Skeletal muscle satellite cell (primary cell): ENCODE results near the gene ADAMTS19. TPM values are rescaled to one million over a fixed set of nuclear protein-coding genes. Genes with fewer than 3 reads are reported as not detected.
"Not testable (repeated sequence)": the region's sequence is repeated elsewhere in the genome, so short reads cannot be mapped to it uniquely, and the experiment has no call there.

Source experiments
- H3K27me3 ChIP-seq: 2 replicates; pipeline ENCODE4 v1.7.0; 2013; ENCODE audit warnings: low read length; ENCODE audit not compliant: control insufficient read depth, insufficient read depth
- H3K36me3 ChIP-seq: 2 replicates; pipeline ENCODE4 v1.7.0; 2013; ENCODE audit warnings: mild to moderate bottlenecking, control low read depth, low read length; ENCODE audit not compliant: insufficient read depth
- H3K4me1 ChIP-seq: 2 replicates; pipeline ENCODE4 v1.7.0; 2013; ENCODE audit warnings: low read length; ENCODE audit not compliant: control insufficient read depth, insufficient read depth
- H3K4me2 ChIP-seq: 2 replicates; pipeline ENCODE4 v1.7.0; 2013; ENCODE audit warnings: mild to moderate bottlenecking, low read length
- H3K4me3 ChIP-seq: 2 replicates; pipeline ENCODE4 v1.7.0; 2013; ENCODE audit warnings: low read length
- H3K9ac ChIP-seq: 2 replicates; pipeline ENCODE4 v1.7.0; 2013; ENCODE audit warnings: mild to moderate bottlenecking, low read depth, low read length, moderate library complexity
- H3K9me3 ChIP-seq: replicated peaks from 2 replicates; pipeline ENCODE4 v1.7.0; 2013; ENCODE audit warnings: mild to moderate bottlenecking, control low read depth, low read length
- total RNA-seq: library from RNA; depleted of rRNA; stranded (reverse); fragments of >200 nt; gene quantifications from 2 replicates; pipeline ENCODE4 v1.2.3, GENCODE V29; 2012; rRNA removed

ADAMTS19 gene, protein sequence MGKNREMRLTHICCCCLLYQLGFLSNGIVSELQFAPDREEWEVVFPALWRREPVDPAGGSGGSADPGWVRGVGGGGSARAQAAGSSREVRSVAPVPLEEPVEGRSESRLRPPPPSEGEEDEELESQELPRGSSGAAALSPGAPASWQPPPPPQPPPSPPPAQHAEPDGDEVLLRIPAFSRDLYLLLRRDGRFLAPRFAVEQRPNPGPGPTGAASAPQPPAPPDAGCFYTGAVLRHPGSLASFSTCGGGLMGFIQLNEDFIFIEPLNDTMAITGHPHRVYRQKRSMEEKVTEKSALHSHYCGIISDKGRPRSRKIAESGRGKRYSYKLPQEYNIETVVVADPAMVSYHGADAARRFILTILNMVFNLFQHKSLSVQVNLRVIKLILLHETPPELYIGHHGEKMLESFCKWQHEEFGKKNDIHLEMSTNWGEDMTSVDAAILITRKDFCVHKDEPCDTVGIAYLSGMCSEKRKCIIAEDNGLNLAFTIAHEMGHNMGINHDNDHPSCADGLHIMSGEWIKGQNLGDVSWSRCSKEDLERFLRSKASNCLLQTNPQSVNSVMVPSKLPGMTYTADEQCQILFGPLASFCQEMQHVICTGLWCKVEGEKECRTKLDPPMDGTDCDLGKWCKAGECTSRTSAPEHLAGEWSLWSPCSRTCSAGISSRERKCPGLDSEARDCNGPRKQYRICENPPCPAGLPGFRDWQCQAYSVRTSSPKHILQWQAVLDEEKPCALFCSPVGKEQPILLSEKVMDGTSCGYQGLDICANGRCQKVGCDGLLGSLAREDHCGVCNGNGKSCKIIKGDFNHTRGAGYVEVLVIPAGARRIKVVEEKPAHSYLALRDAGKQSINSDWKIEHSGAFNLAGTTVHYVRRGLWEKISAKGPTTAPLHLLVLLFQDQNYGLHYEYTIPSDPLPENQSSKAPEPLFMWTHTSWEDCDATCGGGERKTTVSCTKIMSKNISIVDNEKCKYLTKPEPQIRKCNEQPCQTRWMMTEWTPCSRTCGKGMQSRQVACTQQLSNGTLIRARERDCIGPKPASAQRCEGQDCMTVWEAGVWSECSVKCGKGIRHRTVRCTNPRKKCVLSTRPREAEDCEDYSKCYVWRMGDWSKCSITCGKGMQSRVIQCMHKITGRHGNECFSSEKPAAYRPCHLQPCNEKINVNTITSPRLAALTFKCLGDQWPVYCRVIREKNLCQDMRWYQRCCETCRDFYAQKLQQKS
- total RNA-seq: not detected in 2 replicates

DNA sequence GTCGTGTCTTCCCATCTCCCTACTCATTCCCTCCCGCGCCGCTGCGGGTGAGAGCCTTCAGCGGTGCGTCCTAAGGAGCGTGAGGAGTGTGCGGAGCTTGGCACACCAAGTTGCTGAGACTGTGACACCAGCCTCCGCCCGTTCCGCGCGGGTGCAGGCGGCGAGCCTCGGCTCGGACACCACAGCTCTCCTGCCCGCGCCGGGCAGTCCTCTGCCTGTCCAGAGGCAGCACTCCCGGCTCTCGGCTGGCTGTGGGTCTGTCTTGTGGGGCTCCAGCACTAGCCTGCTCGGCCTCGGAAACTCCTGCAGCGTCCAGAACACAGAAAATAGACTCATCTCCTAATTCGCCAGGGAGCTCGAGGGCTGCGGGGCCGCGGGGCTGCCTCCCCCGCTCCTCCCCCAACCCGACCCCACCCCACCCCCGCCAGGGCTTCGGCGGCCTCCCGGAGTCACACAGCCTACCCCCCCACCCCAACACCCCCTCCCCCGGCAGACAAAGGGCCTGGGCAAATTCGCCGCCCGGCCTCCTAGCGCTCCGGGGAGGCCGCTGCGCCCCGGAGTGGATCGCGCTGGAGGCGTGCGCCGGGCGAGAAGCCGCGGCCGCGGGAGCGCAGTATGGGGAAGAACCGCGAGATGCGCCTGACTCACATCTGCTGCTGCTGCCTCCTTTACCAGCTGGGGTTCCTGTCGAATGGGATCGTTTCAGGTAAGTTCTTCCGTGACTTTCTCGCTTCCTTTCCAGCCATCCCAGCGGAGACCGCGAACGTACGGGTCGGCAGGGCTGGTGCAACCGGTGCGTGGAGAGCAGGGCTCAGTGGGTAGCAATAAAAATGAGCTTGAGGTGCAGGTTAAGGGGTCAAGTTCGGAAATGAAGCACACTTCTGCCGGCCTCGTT, at the start of gene ADAMTS19:
ADAMTS19 (plus strand) TSS at position 522 of the 895 bp plus-strand sequence; CDS start at position 616, 94 bp downstream.
- Histone ChIP-seq H3K4me3 (peak within 1 kb of the TSS; percentile 79), H3K36me3 (no peaks in the 10 kb centered on the region), H3K4me2 (peak within 1 kb of the TSS; percentile 97), H3K9ac (peak within 1 kb of the TSS; percentile 51), H3K9me3 (no peaks in the 10 kb centered on the region), H3K4me1 (peaks cover 6% of the 10 kb centered on the region), H3K27me3 (no peaks in the 10 kb centered on the region)

DNA sequence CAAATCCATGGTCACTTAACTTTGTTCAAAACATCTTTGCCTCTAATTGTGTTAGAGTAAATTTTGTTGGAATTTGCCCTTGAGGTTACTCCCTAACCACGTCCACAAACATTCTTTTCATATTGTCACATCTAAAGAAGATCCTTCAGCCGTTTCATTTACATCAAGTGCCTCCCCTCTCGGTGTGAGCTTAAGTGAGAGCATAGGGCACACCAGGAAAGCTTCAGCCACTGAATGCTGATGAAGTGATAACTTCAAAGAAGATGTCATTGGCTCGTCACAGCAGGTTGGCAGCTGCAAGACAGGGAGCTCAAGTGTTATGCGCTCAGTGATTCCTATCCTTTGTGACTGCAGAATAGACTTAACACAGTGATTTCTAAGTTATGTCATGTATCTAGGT, 49.6 kb upstream of the ADAMTS19 start:
- Histone ChIP-seq H3K9ac (no peak overlapping the region), H3K27me3 (no peaks in the 10 kb centered on the region), H3K36me3 (no peaks in the 10 kb centered on the region), H3K9me3 (no peaks in the 10 kb centered on the region), H3K4me3 (no peak overlapping the region), H3K4me2 (no peak overlapping the region), H3K4me1 (no peaks in the 10 kb centered on the region)

DNA sequence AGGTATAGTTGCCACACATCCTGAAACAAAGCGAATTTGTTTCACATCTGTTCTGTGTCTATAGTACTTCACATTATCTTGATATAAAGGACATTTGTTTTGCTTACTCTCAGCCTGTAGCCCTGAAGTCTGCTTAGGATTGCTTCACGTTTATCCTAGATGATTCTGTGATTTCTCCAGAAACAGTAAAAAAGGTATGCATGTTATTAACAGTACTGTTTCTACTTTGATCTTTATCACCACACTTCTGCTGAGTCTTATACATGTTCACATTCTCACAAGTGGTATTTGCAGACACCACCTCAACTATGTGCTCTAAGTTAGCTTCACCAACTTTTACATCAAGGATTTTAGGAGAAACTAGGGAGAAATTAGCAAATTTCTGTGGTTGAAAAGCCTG, 47.4 kb upstream of the ADAMTS19 start:
- H3K27me3 ChIP-seq: no peaks in the 10 kb centered on the region
- H3K36me3 ChIP-seq: no peaks in the 10 kb centered on the region
- H3K4me2 ChIP-seq: no peak overlapping the region
- H3K4me1 ChIP-seq: no peaks in the 10 kb centered on the region
- H3K9ac ChIP-seq: no peak overlapping the region
- no peak overlapping the region for H3K4me3 ChIP-seq
- no peaks in the 10 kb centered on the region for H3K9me3 ChIP-seq

DNA sequence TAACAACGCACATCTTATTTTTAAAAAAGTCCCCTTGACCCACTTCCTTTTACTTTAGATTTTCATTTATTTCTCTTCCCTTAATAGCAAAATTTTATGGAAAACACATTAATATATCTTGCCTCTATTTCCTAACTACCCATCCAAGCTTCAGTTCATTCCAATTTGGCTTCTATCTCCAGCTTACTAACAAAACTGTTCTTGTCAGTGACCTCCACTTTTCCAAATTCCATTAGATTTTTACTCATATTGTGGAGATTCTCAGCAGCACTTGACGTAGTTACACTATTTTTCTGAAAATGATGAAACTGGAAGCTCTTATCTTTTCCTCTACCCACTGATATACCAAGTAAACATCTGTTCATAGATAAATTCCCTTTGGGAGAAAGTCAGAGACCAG, 46.5 kb upstream of the ADAMTS19 start:
- Histone ChIP-seq H3K4me3 (no peak overlapping the region), H3K4me1 (no peaks in the 10 kb centered on the region), H3K9ac (no peak overlapping the region), H3K4me2 (no peak overlapping the region), H3K27me3 (no peaks in the 10 kb centered on the region), H3K36me3 (no peaks in the 10 kb centered on the region), H3K9me3 (no peaks in the 10 kb centered on the region)

DNA sequence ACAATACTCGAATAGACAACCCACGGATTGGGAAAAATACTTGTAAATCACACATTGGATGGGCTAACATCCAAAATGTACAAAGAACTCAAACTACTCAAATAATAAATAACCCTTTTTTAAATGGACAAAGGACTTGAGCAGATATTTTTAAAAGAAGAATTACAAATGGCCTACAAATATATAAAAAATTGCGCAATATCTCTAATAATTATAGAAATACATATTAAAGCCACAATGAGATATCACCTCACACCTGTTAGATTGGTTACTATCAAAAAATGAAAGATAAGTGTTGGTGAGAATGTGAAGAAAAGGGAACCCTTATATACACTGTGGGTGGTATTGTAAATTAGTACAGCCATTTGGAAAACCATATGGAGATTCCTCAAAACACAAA, 40.8 kb upstream of the ADAMTS19 start:
- H3K9me3 ChIP-seq: no peaks in the 10 kb centered on the region
- H3K27me3 ChIP-seq: no peaks in the 10 kb centered on the region
- no peaks in the 10 kb centered on the region for H3K4me1 ChIP-seq
- no peak overlapping the region for H3K9ac ChIP-seq
- H3K4me2 ChIP-seq: no peak overlapping the region
- no peak overlapping the region for H3K4me3 ChIP-seq
- no peaks in the 10 kb centered on the region for H3K36me3 ChIP-seq

DNA sequence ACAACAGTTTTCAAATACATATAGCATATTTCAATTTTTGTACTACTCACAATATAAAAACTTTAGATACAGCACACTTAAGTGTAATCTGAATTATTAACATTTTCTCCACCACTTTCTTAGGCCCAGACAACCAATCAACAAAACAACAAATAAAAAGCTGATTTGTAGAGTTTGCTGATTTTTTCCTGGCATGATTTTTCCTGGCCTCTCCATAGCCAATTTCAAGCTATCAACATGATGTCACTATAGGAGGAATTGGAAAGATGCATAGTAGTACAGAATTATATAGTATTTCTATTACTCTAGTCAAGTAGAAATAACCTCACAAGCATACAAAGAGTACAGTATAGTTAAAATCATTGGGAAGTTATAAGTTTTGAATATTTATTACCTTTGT, 35.1 kb upstream of the ADAMTS19 start:
- H3K4me3 ChIP-seq: no peak overlapping the region
- no peak overlapping the region for H3K9ac ChIP-seq
- H3K9me3 ChIP-seq: no peaks in the 10 kb centered on the region
- no peaks in the 10 kb centered on the region for H3K36me3 ChIP-seq
- H3K27me3 ChIP-seq: no peaks in the 10 kb centered on the region
- no peak overlapping the region for H3K4me2 ChIP-seq
- H3K4me1 ChIP-seq: no peaks in the 10 kb centered on the region

DNA sequence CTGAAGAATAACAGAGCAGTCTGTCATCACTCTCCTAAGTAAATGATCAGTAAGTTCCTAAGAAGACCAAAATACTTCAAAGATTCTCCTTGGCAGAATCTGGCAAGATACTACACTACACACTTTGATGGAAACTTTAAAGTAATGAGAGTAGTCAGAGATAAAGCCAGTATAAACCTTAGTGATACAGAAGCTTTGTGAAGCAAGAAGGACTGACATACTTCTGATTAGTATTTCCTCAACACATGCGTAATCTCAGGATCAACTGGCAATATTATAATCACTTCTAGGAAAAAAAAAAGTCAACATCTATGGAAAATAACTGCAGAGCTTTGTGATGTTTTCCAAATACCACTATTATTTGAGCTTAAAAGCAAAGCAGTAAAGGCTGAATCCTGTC, 34.0 kb upstream of the ADAMTS19 start:
- no peak overlapping the region for H3K4me3 ChIP-seq
- no peaks in the 10 kb centered on the region for H3K27me3 ChIP-seq
- no peaks in the 10 kb centered on the region for H3K36me3 ChIP-seq
- H3K9me3 ChIP-seq: no peaks in the 10 kb centered on the region
- no peak overlapping the region for H3K4me2 ChIP-seq
- no peak overlapping the region for H3K9ac ChIP-seq
- no peaks in the 10 kb centered on the region for H3K4me1 ChIP-seq

DNA sequence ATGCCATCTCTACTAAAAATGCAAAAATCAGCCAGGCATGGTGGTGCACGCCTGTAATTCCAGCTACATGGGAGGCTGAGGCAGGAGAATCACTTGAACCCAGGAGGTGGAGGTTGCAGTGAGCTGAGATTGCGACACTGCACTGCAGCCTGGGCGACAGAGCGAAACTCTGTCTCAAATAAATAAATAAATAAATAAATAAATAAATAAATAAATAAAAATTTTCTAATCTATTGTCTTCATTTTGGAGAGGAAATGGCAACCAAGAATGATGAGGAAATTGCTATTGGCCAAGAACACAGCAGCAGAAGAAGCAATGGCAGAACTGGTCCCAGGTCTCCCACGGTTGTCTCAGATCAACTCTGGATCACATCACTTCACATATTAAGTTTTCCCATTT, 31.5 kb upstream of the ADAMTS19 start:
- not testable (repeated sequence) for H3K36me3 ChIP-seq, H3K4me3 ChIP-seq, H3K9ac ChIP-seq, H3K27me3 ChIP-seq, H3K4me1 ChIP-seq, H3K4me2 ChIP-seq, H3K9me3 ChIP-seq

DNA sequence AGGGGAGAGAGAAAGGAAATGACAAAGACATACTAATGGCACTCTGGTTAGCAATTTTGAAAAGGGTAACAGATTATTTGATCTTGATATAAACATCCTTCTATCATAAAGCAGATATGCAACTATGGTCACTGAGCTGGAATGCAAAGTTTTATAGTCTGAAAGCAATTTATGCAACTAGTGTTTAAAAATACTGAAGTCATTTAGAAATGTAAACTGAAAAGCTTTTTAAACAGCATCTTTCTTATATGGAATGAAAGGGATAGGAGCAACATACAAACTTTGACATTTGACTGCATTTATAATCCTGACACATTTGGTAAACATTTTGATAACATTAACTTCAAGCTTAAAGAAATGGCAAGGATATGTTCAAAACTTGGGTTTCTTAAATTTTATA, 28.7 kb upstream of the ADAMTS19 start:
- no peaks in the 10 kb centered on the region for H3K9me3 ChIP-seq
- no peak overlapping the region for H3K4me3 ChIP-seq
- no peak overlapping the region for H3K4me2 ChIP-seq
- no peaks in the 10 kb centered on the region for H3K27me3 ChIP-seq
- no peaks in the 10 kb centered on the region for H3K4me1 ChIP-seq
- no peak overlapping the region for H3K9ac ChIP-seq
- no peaks in the 10 kb centered on the region for H3K36me3 ChIP-seq

DNA sequence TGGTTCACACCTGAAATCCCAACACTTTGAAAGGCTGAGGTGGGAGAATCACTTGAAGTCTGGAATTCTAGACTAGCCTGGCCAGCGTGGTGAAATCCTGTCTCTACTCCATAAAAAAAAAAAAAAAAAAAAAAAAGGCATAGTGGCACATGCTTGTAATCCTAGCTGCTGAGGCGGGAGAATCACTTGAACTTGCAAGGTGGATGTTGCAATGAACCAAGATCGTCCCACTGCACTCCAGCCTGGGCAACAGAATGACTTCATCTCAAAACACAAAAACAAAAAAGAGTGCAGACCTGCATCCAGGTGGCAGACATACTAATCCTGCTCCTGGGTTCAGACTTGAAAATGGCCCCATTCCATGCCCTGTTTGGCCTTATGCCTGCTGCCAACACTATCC, 21.8 kb upstream of the ADAMTS19 start:
- Histone ChIP-seq H3K27me3 (no peaks in the 10 kb centered on the region), H3K4me1 (no peaks in the 10 kb centered on the region), H3K4me2 (no peak overlapping the region), H3K9ac (no peak overlapping the region), H3K36me3 (no peaks in the 10 kb centered on the region), H3K9me3 (no peaks in the 10 kb centered on the region), H3K4me3 (no peak overlapping the region)
